Inferior parietal cortex (tissue), 1 donor: ENCODE data around the gene YLPM1.
"Not testable (repeated sequence)": the region's sequence is repeated elsewhere in the genome, so short reads cannot be mapped to it uniquely, and the experiment has no call there.

Source experiments
- DNase-seq: peaks from one replicate; pipeline ENCODE4 v3.0.0-alpha.2; 2016; ENCODE audit errors: extremely low spot score

YLPM1 gene, protein sequence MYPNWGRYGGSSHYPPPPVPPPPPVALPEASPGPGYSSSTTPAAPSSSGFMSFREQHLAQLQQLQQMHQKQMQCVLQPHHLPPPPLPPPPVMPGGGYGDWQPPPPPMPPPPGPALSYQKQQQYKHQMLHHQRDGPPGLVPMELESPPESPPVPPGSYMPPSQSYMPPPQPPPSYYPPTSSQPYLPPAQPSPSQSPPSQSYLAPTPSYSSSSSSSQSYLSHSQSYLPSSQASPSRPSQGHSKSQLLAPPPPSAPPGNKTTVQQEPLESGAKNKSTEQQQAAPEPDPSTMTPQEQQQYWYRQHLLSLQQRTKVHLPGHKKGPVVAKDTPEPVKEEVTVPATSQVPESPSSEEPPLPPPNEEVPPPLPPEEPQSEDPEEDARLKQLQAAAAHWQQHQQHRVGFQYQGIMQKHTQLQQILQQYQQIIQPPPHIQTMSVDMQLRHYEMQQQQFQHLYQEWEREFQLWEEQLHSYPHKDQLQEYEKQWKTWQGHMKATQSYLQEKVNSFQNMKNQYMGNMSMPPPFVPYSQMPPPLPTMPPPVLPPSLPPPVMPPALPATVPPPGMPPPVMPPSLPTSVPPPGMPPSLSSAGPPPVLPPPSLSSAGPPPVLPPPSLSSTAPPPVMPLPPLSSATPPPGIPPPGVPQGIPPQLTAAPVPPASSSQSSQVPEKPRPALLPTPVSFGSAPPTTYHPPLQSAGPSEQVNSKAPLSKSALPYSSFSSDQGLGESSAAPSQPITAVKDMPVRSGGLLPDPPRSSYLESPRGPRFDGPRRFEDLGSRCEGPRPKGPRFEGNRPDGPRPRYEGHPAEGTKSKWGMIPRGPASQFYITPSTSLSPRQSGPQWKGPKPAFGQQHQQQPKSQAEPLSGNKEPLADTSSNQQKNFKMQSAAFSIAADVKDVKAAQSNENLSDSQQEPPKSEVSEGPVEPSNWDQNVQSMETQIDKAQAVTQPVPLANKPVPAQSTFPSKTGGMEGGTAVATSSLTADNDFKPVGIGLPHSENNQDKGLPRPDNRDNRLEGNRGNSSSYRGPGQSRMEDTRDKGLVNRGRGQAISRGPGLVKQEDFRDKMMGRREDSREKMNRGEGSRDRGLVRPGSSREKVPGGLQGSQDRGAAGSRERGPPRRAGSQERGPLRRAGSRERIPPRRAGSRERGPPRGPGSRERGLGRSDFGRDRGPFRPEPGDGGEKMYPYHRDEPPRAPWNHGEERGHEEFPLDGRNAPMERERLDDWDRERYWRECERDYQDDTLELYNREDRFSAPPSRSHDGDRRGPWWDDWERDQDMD (N-terminal part only)

GRCh38 chr14:74762917-74763802 is at the start of gene YLPM1:
YLPM1 (plus strand) TSS chr14:74763316; CDS start chr14:74763490, 174 bp downstream.
- DNase-seq: peak; percentile 97

DNA sequence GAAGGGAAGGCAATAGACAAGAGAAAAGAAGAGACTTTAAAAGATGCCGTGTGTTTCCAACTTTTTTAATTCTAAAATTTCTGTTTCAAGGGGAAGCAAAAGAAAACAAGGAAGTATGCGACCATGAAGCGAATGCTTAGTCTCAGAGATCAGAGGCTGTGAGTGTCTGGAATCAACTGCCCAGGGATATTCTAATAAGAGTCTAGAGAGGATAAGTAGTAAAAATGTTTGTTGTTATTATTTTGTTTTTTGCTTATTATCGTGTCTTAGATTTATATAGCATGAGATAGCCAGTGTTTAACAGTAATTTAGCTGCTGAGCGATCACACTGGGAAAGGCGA is 49.8 kb upstream of the YLPM1 start:
- no peak for DNase-seq

DNA sequence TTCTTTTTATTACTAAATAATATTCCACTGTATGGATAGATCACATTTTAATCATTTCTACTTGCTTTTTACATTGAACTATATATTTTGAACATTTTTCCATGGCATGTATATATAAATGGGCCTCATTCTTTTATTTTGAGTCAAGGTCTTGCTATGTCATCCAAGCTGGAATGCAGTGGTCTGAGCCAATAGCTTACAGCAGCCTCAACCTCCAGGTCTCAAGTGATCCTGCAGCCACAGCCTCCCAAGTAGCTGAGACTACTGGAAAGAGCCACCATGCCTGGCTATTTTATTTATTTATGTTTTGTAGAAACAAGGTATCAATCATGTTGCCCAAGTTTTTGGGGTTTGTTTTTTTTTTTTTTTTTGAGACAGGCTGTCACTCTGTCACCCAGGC is 42.6 kb upstream of the YLPM1 start:
- DNase-seq: no peak

- no peak for DNase-seq
Observed at GRCh38 chr14:74723134-74723533, 40.0 kb upstream of the YLPM1 start.

- DNase-seq: no peak
Observed at GRCh38 chr14:74732387-74732786, 30.7 kb upstream of the YLPM1 start.

- DNase-seq: no peak
Observed at GRCh38 chr14:74733221-74733620, 29.9 kb upstream of the YLPM1 start.

- DNase-seq: no peak
Observed at GRCh38 chr14:74735125-74735524, 28.0 kb upstream of the YLPM1 start.

DNA sequence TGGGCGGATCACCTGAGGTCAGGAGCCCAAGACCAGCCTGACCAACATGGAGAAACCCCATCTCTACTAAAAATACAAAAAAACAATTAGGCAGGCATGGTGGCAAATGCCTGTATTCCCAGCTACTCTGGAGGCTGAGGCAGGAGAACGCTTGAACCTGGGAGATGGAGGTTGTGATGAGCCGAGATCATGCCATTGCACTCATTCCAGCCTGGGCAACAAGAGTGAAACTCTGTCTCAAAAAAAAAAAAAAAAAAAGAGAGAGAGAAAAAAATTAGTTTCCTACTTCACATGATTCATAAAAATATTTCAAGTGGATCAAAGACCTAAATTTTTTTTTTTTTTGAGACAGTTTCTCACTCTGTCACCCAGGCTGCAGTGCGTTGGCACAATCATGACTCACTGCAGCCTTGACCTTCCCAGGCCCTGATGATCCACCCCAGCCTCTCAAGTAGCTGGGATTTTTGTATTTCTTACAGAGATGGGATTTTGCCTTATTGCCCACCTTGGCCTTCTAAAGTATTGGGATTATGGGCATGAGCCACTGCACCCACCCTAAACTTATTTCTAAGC is 25.3 kb upstream of the YLPM1 start:
- DNase-seq: no peak

- no peak for DNase-seq
Observed at GRCh38 chr14:74739293-74740030, 23.7 kb upstream of the YLPM1 start.

- no peak for DNase-seq
Observed at GRCh38 chr14:74747237-74747636, 15.9 kb upstream of the YLPM1 start.

DNA sequence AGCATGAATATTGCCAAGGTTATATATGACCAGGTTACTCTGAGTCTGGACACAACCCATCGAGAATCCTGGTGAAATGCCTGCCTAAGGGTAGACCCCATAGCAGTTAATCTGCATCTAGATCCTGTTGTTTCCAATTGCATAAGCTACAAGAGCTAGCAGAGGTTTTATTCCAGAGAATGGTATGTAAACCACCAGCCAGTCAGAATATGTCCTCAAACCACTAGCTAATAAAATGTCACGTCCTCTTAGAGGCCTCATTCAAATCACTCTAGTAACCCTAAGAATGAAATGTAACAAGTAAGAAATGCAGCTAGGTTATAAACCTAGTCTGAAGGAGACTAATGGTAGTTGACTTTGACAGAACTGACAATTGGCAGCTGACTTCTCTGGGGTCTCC is 9.0 kb upstream of the YLPM1 start:
- no peak for DNase-seq

DNA sequence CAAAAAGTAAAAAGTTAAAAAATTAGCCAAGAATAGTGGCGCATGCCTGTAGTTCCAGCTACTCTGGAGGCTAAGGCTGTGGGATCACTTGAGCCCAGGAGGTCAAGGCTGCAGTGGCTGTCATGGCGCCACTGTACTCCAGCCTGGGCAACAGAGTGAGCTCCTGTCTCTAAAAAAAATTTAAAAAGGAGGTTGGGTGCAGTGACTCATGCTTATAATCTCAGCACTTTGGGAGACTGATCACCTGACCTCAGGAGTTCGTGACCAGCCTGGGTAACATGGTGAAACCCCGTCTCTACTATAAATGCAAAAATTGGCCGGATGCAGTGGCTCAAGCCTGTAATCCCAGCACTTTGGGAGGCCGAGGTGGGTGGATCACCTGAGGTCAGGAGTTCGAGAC is 8.2 kb upstream of the YLPM1 start:
- no peak for DNase-seq

DNA sequence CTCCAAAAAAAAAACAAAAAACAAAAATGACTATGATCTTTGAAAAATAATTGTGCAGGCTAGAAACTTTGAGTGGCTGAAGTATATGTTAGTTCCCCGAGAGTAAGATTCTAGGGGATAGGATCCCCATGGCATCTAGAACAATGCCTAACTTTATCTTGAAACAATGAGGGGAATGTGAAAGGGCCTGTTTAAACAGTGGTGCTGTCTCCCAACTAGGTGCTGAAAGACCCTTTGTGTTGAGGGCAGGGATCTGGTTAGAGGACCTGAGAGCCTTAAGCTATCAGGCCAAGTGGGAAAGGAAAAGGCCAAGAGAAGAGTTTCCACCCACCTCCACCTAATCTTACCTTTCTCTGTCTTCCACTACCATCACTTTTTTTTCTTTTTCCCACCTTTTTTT is 6.8 kb upstream of the YLPM1 start:
- no peak for DNase-seq

DNA sequence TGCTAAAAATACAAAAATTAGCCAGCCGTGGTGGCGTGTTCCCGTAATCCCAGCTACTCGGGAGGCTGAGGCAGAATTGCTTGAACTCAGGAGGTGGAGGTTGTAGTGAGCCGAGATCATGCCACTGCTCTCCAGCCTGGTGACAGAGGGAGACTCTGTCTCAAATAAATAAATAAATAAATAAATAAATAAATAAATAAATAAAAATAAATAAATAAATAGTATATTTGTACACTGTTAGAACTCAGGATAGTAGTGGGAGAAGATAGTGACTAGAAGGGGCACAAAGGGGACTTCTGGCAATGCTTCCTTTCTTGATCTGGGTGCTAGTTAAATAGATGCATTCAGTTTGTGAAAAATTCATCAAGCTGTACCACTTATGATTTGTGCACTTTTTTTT is 4.6 kb upstream of the YLPM1 start:
- DNase-seq: not testable (repeated sequence)

DNA sequence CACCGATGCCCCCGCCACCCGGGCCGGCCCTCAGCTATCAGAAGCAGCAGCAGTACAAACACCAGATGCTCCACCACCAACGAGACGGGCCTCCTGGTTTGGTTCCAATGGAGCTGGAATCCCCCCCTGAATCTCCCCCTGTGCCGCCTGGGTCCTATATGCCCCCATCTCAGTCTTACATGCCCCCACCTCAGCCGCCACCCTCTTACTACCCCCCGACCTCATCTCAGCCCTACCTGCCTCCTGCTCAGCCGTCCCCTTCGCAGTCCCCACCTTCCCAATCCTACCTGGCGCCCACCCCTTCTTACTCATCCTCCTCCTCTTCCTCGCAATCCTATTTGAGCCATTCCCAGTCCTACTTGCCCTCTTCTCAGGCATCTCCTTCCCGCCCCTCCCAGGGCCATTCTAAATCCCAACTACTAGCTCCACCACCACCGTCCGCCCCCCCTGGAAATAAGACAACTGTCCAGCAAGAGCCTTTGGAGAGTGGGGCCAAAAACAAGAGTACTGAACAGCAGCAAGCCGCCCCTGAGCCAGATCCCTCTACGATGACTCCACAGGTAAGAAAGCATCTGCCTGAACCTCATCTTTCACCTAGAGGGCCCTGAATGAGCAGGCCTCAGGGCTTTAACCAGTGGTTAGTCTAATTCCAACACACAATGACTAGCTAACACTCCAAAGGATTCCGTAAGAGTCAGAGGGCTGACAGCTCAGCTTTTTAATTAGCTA is 851 bp downstream of the YLPM1 start:
- DNase-seq: no peak

GRCh38 chr14:74765721-74766120 is 2.6 kb downstream of the YLPM1 start:
- DNase-seq: no peak

DNA sequence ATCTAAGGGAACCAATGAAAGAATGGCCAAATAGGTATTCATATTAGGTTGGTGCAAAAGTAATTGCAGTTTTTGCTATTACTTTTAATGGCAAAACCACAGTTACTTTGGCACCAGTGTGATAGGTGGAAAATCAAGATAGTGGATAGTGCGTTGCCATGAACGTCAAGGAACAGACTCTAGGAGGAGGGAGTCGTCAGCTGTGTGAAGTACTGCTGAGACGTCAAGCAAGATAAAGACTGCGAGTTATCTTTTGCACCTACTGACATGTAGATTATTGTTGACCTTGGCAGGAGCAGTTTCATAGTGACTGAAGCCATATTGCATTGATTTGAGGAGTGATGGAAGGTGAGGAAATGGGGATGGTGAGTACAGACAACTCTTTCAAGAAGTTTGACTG is 8.3 kb downstream of the YLPM1 start:
- DNase-seq: no peak

- no peak for DNase-seq
Observed at GRCh38 chr14:74784634-74785033, 21.5 kb downstream of the YLPM1 start.

DNA sequence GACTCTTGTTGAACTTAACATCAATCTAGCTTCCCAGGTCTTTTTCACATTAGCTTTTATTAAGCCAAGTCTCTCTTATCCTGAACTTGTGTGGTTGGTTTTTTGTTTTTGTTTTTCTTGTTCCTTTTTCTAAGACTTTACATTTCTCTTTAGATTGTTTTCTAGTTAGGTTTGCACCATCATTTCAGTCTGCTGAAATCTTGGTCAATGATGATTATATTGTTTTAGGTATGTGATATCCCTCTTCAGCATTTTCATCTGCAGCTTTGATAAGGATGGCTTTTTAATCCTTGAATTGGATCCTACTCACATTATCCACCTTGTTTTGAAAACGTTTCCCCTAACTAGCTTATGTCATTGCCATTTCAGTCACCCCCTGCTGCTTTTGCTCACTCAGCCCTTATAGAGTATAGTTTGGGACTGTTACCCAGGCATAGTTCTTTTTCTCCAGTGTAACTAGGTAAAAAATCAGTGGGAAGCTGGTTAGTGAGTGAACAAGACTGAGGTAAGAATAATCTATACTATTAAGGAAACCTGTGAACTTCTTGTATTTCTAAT is 22.0 kb downstream of the YLPM1 start:
- DNase-seq: no peak
